Ascending aorta (tissue), 2 donors: ENCODE measurements around the gene ANP32A. TPM values are rescaled to one million over a fixed set of nuclear protein-coding genes. Genes with fewer than 3 reads are reported as not detected.

ENCODE experiments used
- DNase-seq, 2 donors: peaks; one replicate each; pipeline ENCODE4 v3.0.0-alpha.2; 2019; ENCODE audit warnings: low spot score in 2 of 2
- H3K27ac ChIP-seq, 2 donors: fragments of 200-600 bp; sonication (generic); one replicate each; pipeline ENCODE4 v1.5.1; 2016 to 2017; ENCODE audit warnings: mild to moderate bottlenecking in 1 of 2
- H3K27me3 ChIP-seq: fragments of 200-600 bp; sonication (generic); one replicate; pipeline ENCODE4 v1.5.1; 2017
- H3K36me3 ChIP-seq, 2 donors: fragments of 200-600 bp; sonication (generic); one replicate each; pipeline ENCODE4 v1.5.1; 2016
- H3K4me1 ChIP-seq, 2 donors: fragments of 200-600 bp; sonication (generic); one replicate each; pipeline ENCODE4 v1.5.1; 2016 to 2017; ENCODE audit warnings: mild to moderate bottlenecking in 1 of 2
- H3K4me3 ChIP-seq, 2 donors: fragments of 200-600 bp; sonication (generic); one replicate each; pipeline ENCODE4 v1.5.1; 2016 to 2017; ENCODE audit warnings: mild to moderate bottlenecking in 1 of 2
- H3K9me3 ChIP-seq, 2 donors: fragments of 200-600 bp; sonication (generic); one replicate each; pipeline ENCODE4 v1.5.1; 2016
- CTCF ChIP-seq, 3 experiments: fragments of 200-600 bp in 2 of 3; fragments of 450-650 bp in 1 of 3; sonication (generic) in 2 of 3; IDR thresholded peaks; one replicate each; pipeline ENCODE4 v1.5.1; 2016 to 2019; ENCODE audit warnings: antibody characterized with exemption in 3 of 3, mild to moderate bottlenecking in 1 of 3, moderate library complexity in 1 of 3
- intact Hi-C: fragments of 100-400 bp; cut with DNase I; formaldehyde crosslinking; loops from one replicate; pipeline ENCODE4 v1.15.1; 2023
- total RNA-seq: library from RNA; depleted of rRNA; stranded (reverse); fragments of >200 nt; gene quantifications from one replicate; pipeline ENCODE4 v1.1.0, GENCODE V29; 2016

Gene ANP32A
- total RNA-seq, 1 donor from 2014 or later = 19.2 TPM

- Histone ChIP-seq H3K4me1 (peaks cover 0 to 12% of the 10 kb centered on the region in 2 donors), H3K4me3 (no peak overlapping the region), H3K36me3 (no peaks in the 10 kb centered on the region), H3K27ac (no peak overlapping the region), H3K27me3 (no peaks in the 10 kb centered on the region), H3K9me3 (no peaks in the 10 kb centered on the region)
- intact Hi-C loops = no loop called here
- TF ChIP-seq CTCF (IDR thresholded peaks at IDR 0.05) = no peak
- DNase-seq = no peak
These were observed 19.0 kb downstream of the ANP32A start for GRCh38 chr15:68801572-68802148.

- intact Hi-C loops = no loop called here
- no peak for TF ChIP-seq CTCF (IDR thresholded peaks at IDR 0.05)
- Histone ChIP-seq H3K9me3 (no peaks in the 10 kb centered on the region), H3K27ac (no peak overlapping the region), H3K4me3 (no peak overlapping the region), H3K27me3 (no peaks in the 10 kb centered on the region), H3K4me1 (peaks cover 0 to 15% of the 10 kb centered on the region in 2 donors), H3K36me3 (no peaks in the 10 kb centered on the region)
- no peak for DNase-seq
These were observed 19.8 kb downstream of the ANP32A start for GRCh38 chr15:68800875-68801274.

GRCh38 chr15:68798346-68799094 is 22.2 kb downstream of the ANP32A start:
- peaks cover 8 to 36% of the 10 kb centered on the region in 2 donors for H3K4me1 ChIP-seq
- no peaks in the 10 kb centered on the region for H3K9me3 ChIP-seq
- no peaks in the 10 kb centered on the region for H3K36me3 ChIP-seq
- H3K4me3 ChIP-seq = no peak overlapping the region
- no peaks in the 10 kb centered on the region for H3K27me3 ChIP-seq
- H3K27ac ChIP-seq = peak overlapping the region in 1 of 2 donors; percentile 14
- no peak for TF ChIP-seq CTCF (IDR thresholded peaks at IDR 0.05)
- intact Hi-C loops = no loop called here
- no peak for DNase-seq

- TF ChIP-seq CTCF (IDR thresholded peaks at IDR 0.05) = no peak
- peaks cover 8 to 40% of the 10 kb centered on the region in 2 donors for H3K4me1 ChIP-seq
- peak overlapping the region in 1 of 2 donors; percentile 4 for H3K4me3 ChIP-seq
- no peaks in the 10 kb centered on the region for H3K36me3 ChIP-seq
- H3K27me3 ChIP-seq = no peaks in the 10 kb centered on the region
- intact Hi-C loops = no loop called here
- no peaks in the 10 kb centered on the region for H3K9me3 ChIP-seq
- no peak for DNase-seq
- H3K27ac ChIP-seq = peak overlapping the region; percentile 14 to 43
These were observed 22.9 kb downstream of the ANP32A start for GRCh38 chr15:68797599-68798345.

DNA sequence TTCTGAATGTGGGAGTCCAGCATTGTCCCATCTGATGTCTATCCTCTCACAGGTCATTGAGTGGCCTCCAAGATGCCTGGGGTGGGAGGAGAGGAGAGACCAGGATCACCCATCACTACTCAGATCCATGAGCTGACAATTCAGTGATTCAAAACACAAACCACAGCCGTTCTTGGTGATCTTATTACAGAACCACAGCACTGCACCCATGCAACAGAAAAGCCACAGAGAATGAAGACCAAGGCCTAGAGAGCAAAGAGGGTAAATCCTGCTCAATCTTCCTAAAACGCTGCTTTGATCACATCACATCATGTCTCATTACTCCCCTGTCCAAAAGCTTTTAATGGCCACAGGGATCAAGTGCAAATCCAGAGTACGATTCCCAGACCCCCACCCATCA is 23.5 kb downstream of the ANP32A start:
- H3K27me3 ChIP-seq = no peaks in the 10 kb centered on the region
- no peak for TF ChIP-seq CTCF (IDR thresholded peaks at IDR 0.05)
- H3K4me1 ChIP-seq = peaks cover 8 to 43% of the 10 kb centered on the region in 2 donors
- DNase-seq = no peak
- no peaks in the 10 kb centered on the region for H3K36me3 ChIP-seq
- no peak overlapping the region for H3K27ac ChIP-seq
- H3K4me3 ChIP-seq = no peak overlapping the region
- H3K9me3 ChIP-seq = no peaks in the 10 kb centered on the region
- intact Hi-C loops = no loop called here
